SU-DHL-6 (cell line): Measurements from ENCODE around the gene SHKBP1.

Experiments
- H2AFZ ChIP-seq: fragments of 200-600 bp; sonication (generic); 2 replicates; pipeline ENCODE4 v1.6.1; 2014; ENCODE audit warnings: low read depth, mild to moderate bottlenecking, moderate library complexity, mixed read lengths, antibody characterized with exemption, low read length; ENCODE audit not compliant: severe bottlenecking
- H3F3A ChIP-seq: fragments of 200-600 bp; shearing (Covaris generic); 2 replicates; pipeline ENCODE4 v1.6.0; 2016; ENCODE audit warnings: antibody characterized with exemption, mild to moderate bottlenecking; ENCODE audit not compliant: insufficient read depth
- H3K27ac ChIP-seq: fragments of 200-600 bp; sonication (generic); 2 replicates; pipeline ENCODE4 v1.5.1; 2016; ENCODE audit warnings: low read depth, mild to moderate bottlenecking, low read length, moderate library complexity, mixed read lengths
- H3K27me3 ChIP-seq: fragments of 200-600 bp; sonication (generic), shearing (Covaris generic); 2 replicates; pipeline ENCODE4 v1.6.0; 2014; ENCODE audit warnings: mild to moderate bottlenecking, low read length
- H3K36me3 ChIP-seq: fragments of 200-600 bp; sonication (generic); 2 replicates; pipeline ENCODE4 v1.6.1; 2014; ENCODE audit warnings: mild to moderate bottlenecking, low read length, mixed read lengths
- H3K4me2 ChIP-seq: fragments of 300-600, 200-600 bp; shearing (Covaris generic), sonication (generic); 2 replicates; pipeline ENCODE4 v1.6.0; 2014; ENCODE audit warnings: low read length, low read depth, mild to moderate bottlenecking; ENCODE audit not compliant: poor library complexity, severe bottlenecking
- H3K4me3 ChIP-seq: fragments of 200-600 bp; sonication (generic); 2 replicates; pipeline ENCODE4 v1.5.1; 2014; ENCODE audit warnings: antibody characterized with exemption, low read length, mild to moderate bottlenecking, mixed read lengths; ENCODE audit not compliant: insufficient read depth, poor library complexity, severe bottlenecking
- H3K79me2 ChIP-seq: fragments of 200-600 bp; sonication (generic); 2 replicates; pipeline ENCODE4 v1.6.1; 2014; ENCODE audit warnings: mild to moderate bottlenecking, low read length, moderate library complexity; ENCODE audit not compliant: insufficient read depth
- H3K9ac ChIP-seq: fragments of 200-600 bp; sonication (generic); 2 replicates; pipeline ENCODE4 v1.7.0; 2014; ENCODE audit warnings: mild to moderate bottlenecking, low read length
- H3K9me2 ChIP-seq: fragments of 200-600 bp; sonication (generic); replicated peaks from 2 replicates; pipeline ENCODE4 v1.6.1; 2014; ENCODE audit warnings: low read length; ENCODE audit not compliant: insufficient read depth
- H3K9me3 ChIP-seq: fragments of 200-600 bp; sonication (generic); 2 replicates; pipeline ENCODE4 v1.6.1; 2014; ENCODE audit warnings: low read length, mixed read lengths; ENCODE audit not compliant: insufficient read depth
- H4K20me1 ChIP-seq: fragments of 200-600 bp; sonication (generic); 2 replicates; pipeline ENCODE4 v1.6.1; 2014; ENCODE audit warnings: low read depth, mild to moderate bottlenecking, antibody characterized with exemption, low read length, moderate library complexity, mixed read lengths
- CTCF ChIP-seq: fragments of 200-600 bp; sonication (generic); IDR thresholded peaks from one replicate; pipeline ENCODE4 v1.5.1; 2017; ENCODE audit warnings: antibody characterized with exemption, mild to moderate bottlenecking, low read length, moderate library complexity; ENCODE audit not compliant: insufficient read depth, poor library complexity, severe bottlenecking
- EZH2phosphoT487 ChIP-seq: fragments of 200-600 bp; sonication (generic), shearing (Covaris generic); conservative IDR thresholded peaks from 2 replicates; pipeline ENCODE4 v1.6.1; 2018; ENCODE audit warnings: mild to moderate bottlenecking, antibody characterized with exemption, low read length, moderate library complexity, mixed read lengths

SHKBP1 gene

GRCh38 chr19:40529093-40529954 is 47.3 kb upstream of the SHKBP1 start:
- Histone ChIP-seq H3K9me2 (no peaks in the 10 kb centered on the region), H3K36me3 (no peaks in the 10 kb centered on the region), H3K79me2 (no peaks in the 10 kb centered on the region), H3K4me3 (peak overlapping the region; percentile 44), H2AFZ (peak overlapping the region; percentile 93), H3K4me2 (peak overlapping the region; percentile 67), H3K27ac (no peak overlapping the region), H4K20me1 (no peaks in the 10 kb centered on the region), H3K27me3 (no peaks in the 10 kb centered on the region), H3K9me3 (no peaks in the 10 kb centered on the region), H3F3A (no peaks in the 10 kb centered on the region), H3K9ac (peak overlapping the region; percentile 42)
- TF ChIP-seq CTCF (peak; percentile 65), EZH2phosphoT487 (no peak)

- no peaks in the 10 kb centered on the region for H3K79me2 ChIP-seq
- H3K4me2 ChIP-seq = peak overlapping the region; percentile 67
- no peak overlapping the region for H3K9ac ChIP-seq
- no peaks in the 10 kb centered on the region for H3K27me3 ChIP-seq
- H3K9me2 ChIP-seq = no peaks in the 10 kb centered on the region
- no peaks in the 10 kb centered on the region for H3K36me3 ChIP-seq
- H3K9me3 ChIP-seq = no peaks in the 10 kb centered on the region
- H3K27ac ChIP-seq = no peak overlapping the region
- no peaks in the 10 kb centered on the region for H3F3A ChIP-seq
- peak overlapping the region; percentile 39 for H3K4me3 ChIP-seq
- H4K20me1 ChIP-seq = no peaks in the 10 kb centered on the region
- TF ChIP-seq CTCF (no peak), EZH2phosphoT487 (no peak)
- no peak overlapping the region for H2AFZ ChIP-seq
Observed at GRCh38 chr19:40530091-40530901, 46.4 kb upstream of the SHKBP1 start.

- H3K79me2 ChIP-seq = no peaks in the 10 kb centered on the region
- H3K27ac ChIP-seq = no peak overlapping the region
- H3K4me2 ChIP-seq = no peak overlapping the region
- no peaks in the 10 kb centered on the region for H3K36me3 ChIP-seq
- no peaks in the 10 kb centered on the region for H3K27me3 ChIP-seq
- H4K20me1 ChIP-seq = no peaks in the 10 kb centered on the region
- TF ChIP-seq CTCF = no peak
- TF ChIP-seq EZH2phosphoT487 = no peak
- H2AFZ ChIP-seq = no peak overlapping the region
- H3K9me2 ChIP-seq = no peaks in the 10 kb centered on the region
- no peaks in the 10 kb centered on the region for H3F3A ChIP-seq
- H3K9me3 ChIP-seq = no peaks in the 10 kb centered on the region
- no peak overlapping the region for H3K4me3 ChIP-seq
- H3K9ac ChIP-seq = no peak overlapping the region
Observed at GRCh38 chr19:40533508-40533907, 43.2 kb upstream of the SHKBP1 start.
